ENCODE data around the gene GARIN5B. TPM values are rescaled to one million over a fixed set of nuclear protein-coding genes. Genes with fewer than 3 reads are reported as not detected.

The GARIN5B gene
- total RNA-seq, 1 donor from 2014 or later, result not detected

DNA sequence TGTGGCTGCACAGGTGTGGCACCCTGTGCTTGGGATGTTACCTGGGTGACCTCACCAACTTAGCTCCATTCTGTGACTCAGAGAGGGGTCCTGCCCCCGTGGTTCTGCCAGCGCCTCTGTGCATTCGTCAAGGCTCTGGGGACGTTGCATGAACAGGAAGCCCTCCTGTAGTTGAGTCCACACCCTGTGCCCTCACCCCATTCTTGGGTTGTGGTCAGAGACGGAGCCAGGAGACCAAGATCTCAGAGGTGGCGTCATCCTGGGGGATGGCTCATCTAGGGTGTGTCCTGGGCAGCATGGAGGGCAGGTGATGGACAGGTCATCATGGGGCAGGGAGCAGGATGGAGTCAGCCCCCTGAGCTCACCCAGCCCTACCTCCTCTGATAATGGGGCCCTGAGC, 11.0 kb downstream of the GARIN5B start:
- H3K4me1 Mint-ChIP-seq (ENCODE audit: low read depth), result peaks cover 14% of the 10 kb centered on the region
- no peak overlapping the region for H3K27ac Mint-ChIP-seq (ENCODE audit: unreplicated experiment)
- TF ChIP-seq, protein P1, sequence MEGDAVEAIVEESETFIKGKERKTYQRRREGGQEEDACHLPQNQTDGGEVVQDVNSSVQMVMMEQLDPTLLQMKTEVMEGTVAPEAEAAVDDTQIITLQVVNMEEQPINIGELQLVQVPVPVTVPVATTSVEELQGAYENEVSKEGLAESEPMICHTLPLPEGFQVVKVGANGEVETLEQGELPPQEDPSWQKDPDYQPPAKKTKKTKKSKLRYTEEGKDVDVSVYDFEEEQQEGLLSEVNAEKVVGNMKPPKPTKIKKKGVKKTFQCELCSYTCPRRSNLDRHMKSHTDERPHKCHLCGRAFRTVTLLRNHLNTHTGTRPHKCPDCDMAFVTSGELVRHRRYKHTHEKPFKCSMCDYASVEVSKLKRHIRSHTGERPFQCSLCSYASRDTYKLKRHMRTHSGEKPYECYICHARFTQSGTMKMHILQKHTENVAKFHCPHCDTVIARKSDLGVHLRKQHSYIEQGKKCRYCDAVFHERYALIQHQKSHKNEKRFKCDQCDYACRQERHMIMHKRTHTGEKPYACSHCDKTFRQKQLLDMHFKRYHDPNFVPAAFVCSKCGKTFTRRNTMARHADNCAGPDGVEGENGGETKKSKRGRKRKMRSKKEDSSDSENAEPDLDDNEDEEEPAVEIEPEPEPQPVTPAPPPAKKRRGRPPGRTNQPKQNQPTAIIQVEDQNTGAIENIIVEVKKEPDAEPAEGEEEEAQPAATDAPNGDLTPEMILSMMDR (IDR thresholded peaks at IDR 0.05), result no peak
- H3K27me3 Mint-ChIP-seq (ENCODE audit: low read depth), result peaks cover 33% of the 10 kb centered on the region
- DNase-seq (ENCODE audit: low spot score), result no peak
- no peak overlapping the region for H3K4me3 Mint-ChIP-seq (ENCODE audit: unreplicated experiment)
- H3K36me3 Mint-ChIP-seq (ENCODE audit: low read depth), result no peaks in the 10 kb centered on the region
- no peaks in the 10 kb centered on the region for H3K9me3 Mint-ChIP-seq (ENCODE audit: low read depth)

DNA sequence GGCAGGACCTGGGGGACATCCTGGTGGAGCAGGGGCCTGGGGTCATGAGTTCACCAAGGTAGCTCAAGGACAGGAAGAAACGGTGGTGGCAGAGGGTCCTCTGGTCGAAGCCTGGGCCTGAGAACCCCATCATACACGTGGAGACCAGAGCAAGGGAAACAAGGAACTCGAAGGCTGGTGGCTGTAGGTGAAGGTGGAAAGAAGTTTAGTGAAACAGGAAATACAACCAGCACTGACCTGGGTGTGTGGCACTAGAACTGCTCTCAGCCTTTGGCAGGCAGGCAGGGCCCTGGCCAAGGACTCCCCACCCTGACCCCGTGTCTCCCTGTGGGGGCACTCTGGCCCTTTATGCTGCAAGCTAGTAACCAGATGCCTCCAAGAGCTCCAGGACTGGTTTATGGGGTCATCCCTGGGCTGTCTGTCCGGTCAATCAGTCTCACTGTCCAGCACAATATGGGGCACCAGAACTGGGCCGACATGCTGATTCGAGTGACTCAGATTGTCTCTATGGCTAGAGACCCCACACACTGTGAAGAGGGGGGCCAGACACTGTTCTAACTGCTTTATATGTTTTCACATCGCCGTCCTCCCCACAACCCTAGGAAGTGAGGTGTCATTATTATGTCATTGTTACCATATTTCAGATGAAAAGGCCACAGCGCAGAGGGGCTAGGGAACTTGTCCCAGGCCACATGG, 12.3 kb downstream of the GARIN5B start:
- TF ChIP-seq, protein P1 (IDR thresholded peaks at IDR 0.05), result no peak
- Mint-ChIP-seq H3K36me3 (ENCODE audit: low read depth) (no peaks in the 10 kb centered on the region), H3K9me3 (ENCODE audit: low read depth) (no peaks in the 10 kb centered on the region), H3K27me3 (ENCODE audit: low read depth) (peaks cover 32% of the 10 kb centered on the region), H3K4me1 (ENCODE audit: low read depth) (peaks cover 14% of the 10 kb centered on the region), H3K4me3 (ENCODE audit: unreplicated experiment) (no peak overlapping the region), H3K27ac (ENCODE audit: unreplicated experiment) (no peak overlapping the region)
- no peak for DNase-seq (ENCODE audit: low spot score)

DNA sequence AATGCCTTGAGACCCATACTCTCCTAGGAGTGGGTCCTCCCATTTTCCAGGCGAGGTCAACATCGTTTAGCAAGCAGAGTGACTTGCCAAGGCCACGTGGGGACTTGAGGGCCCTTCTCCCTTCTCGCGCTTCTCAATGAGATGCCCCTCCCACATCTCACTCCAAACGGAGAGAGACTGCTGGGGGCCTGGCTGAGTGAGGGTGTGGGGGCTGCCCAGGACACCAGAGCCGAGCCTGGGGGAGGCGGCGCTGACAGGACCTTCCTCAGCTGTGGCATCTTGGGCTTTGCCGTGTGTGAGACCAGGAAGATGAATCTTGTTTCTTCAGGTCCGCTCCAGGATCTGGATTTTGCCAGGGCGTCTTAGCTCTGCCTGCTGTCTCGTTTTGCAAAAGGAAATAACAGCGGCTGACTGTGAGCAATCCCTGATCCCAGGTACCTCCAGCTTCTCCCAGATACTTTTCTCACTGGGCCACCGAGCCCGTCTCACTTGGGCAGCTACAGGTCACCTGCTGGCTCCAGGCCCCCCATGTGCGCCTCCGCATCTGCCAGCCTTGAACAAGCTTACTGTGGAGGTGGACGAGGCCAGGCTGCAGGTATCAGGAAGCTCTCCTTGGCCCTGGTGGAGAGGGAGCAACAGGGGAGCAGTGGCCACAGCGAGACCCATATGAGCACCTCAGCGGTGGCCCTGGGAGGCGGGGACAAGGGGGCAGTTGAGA, 14.6 kb downstream of the GARIN5B start:
- Mint-ChIP-seq H3K4me3 (ENCODE audit: unreplicated experiment) (no peak overlapping the region), H3K27me3 (ENCODE audit: low read depth) (peaks cover 27% of the 10 kb centered on the region), H3K4me1 (ENCODE audit: low read depth) (peaks cover 25% of the 10 kb centered on the region), H3K27ac (ENCODE audit: unreplicated experiment) (no peak overlapping the region), H3K9me3 (ENCODE audit: low read depth) (no peaks in the 10 kb centered on the region), H3K36me3 (ENCODE audit: low read depth) (no peaks in the 10 kb centered on the region)
- TF ChIP-seq, protein P1 (IDR thresholded peaks at IDR 0.05), result no peak
- no peak for DNase-seq (ENCODE audit: low spot score)

DNA sequence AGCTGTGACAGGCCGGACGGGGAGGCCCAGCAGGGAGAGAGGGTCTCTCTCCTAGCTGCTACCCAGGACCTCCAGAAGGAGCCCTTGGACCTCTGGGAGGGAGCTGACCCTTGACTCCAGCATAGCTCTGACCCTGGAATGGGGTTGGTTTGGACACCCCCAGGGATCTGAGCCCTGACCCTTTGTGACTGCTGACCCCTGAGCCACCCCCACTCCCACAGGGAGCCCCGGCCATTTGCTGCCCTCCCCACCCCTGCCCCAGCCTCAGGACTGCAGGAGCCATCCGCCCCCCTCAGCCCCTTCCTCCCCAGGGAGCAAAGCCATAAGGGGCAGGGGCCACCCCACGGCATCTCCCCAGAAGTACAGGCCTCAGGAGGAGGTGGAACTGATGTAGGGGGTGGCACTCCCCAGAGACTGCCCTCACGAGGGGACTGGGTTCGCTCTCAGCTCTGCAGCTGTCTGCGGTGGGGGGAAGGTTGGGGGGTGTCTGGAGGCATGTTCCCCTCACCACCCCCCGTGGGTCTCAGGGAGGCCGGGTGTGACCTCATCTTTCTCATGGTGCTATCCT, 15.5 kb downstream of the GARIN5B start:
- TF ChIP-seq, protein P1 (IDR thresholded peaks at IDR 0.05), result no peak
- no peaks in the 10 kb centered on the region for H3K36me3 Mint-ChIP-seq (ENCODE audit: low read depth)
- H3K27me3 Mint-ChIP-seq (ENCODE audit: low read depth), result peaks cover 18% of the 10 kb centered on the region
- DNase-seq (ENCODE audit: low spot score), result no peak
- H3K9me3 Mint-ChIP-seq (ENCODE audit: low read depth), result no peaks in the 10 kb centered on the region
- peaks cover 16% of the 10 kb centered on the region for H3K4me1 Mint-ChIP-seq (ENCODE audit: low read depth)
- H3K27ac Mint-ChIP-seq (ENCODE audit: unreplicated experiment), result no peak overlapping the region
- no peak overlapping the region for H3K4me3 Mint-ChIP-seq (ENCODE audit: unreplicated experiment)

DNA sequence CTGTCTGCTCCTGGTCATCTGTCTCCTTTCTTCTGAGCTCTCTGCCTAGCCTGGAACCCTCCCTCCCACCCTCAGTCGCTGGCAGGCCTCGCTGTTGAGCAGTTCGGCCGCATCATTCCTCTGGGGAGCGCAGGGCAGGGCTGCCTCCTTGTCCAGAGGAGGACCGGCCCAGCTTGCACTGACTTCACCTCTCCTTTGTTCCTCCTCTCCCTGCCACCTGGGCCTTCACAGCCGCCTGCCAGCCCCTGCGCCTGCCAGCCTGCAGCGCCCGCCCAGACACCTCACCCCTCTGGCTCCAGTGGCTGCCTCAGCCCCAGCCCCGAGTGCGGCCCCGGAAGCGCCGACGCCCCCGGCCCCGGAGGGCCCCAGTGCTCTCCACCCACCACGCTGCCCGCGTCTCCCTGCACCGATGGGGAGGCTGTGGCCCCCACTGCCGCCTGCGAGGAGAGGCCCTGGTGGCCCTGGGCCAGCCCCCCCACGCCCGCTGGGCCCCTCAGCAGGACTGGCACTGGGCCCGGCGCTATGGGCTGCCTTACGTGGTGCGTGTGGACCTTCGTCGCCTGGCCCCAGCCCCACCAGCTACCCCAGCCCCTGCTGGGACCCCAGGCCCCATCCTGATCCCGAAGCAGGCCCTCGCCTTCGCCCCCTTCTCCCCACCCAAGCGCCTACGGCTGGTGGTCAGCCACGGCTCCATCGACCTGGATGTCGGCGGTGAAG, 16.2 kb downstream of the GARIN5B start:
- Mint-ChIP-seq H3K27ac (ENCODE audit: unreplicated experiment) (no peak overlapping the region), H3K36me3 (ENCODE audit: low read depth) (no peaks in the 10 kb centered on the region), H3K4me3 (ENCODE audit: unreplicated experiment) (no peak overlapping the region), H3K4me1 (ENCODE audit: low read depth) (peaks cover 15% of the 10 kb centered on the region), H3K27me3 (ENCODE audit: low read depth) (peaks cover 12% of the 10 kb centered on the region), H3K9me3 (ENCODE audit: low read depth) (no peaks in the 10 kb centered on the region)
- TF ChIP-seq, protein P1 (IDR thresholded peaks at IDR 0.05), result no peak
- no peak for DNase-seq (ENCODE audit: low spot score)

Measured in chondrocyte (in vitro differentiated cells).